VCaP (cell line): Measurements from ENCODE around the gene DOCK7.

Experiments used
- H3K27ac ChIP-seq: fragments of 450-650 bp; 2 replicates; pipeline ENCODE4 v1.5.1; 2017
- TF ChIP-seq, protein P1 (sequence below): fragments of 450-650 bp; conservative IDR thresholded peaks from 2 replicates; pipeline ENCODE4 v1.5.1; 2017; ENCODE audit warnings: mild to moderate bottlenecking, moderate library complexity

DOCK7 gene

DNA sequence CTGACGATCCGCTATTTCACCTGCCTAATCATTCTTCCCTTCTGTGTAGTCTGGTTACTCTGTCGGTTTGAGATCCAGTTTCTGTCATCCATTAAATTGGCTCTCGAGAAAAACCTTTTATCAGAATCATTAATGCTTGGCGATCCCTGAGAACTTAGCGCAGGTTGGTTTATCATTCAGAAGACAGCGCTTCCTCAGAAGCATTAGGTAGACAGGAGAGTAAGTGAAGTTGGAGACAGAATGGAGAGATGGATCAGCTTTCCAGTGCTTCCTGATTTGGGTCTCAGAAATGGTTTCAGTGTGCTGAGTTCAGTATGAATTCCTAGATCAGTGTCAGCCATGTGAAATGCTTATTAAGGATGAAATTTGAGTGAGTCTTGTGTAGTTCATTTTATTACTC, 250.0 kb downstream of the DOCK7 start:
- H3K27ac ChIP-seq, result peak overlapping the region; percentile 99
- TF ChIP-seq, protein P1, sequence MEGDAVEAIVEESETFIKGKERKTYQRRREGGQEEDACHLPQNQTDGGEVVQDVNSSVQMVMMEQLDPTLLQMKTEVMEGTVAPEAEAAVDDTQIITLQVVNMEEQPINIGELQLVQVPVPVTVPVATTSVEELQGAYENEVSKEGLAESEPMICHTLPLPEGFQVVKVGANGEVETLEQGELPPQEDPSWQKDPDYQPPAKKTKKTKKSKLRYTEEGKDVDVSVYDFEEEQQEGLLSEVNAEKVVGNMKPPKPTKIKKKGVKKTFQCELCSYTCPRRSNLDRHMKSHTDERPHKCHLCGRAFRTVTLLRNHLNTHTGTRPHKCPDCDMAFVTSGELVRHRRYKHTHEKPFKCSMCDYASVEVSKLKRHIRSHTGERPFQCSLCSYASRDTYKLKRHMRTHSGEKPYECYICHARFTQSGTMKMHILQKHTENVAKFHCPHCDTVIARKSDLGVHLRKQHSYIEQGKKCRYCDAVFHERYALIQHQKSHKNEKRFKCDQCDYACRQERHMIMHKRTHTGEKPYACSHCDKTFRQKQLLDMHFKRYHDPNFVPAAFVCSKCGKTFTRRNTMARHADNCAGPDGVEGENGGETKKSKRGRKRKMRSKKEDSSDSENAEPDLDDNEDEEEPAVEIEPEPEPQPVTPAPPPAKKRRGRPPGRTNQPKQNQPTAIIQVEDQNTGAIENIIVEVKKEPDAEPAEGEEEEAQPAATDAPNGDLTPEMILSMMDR, result no peak

DNA sequence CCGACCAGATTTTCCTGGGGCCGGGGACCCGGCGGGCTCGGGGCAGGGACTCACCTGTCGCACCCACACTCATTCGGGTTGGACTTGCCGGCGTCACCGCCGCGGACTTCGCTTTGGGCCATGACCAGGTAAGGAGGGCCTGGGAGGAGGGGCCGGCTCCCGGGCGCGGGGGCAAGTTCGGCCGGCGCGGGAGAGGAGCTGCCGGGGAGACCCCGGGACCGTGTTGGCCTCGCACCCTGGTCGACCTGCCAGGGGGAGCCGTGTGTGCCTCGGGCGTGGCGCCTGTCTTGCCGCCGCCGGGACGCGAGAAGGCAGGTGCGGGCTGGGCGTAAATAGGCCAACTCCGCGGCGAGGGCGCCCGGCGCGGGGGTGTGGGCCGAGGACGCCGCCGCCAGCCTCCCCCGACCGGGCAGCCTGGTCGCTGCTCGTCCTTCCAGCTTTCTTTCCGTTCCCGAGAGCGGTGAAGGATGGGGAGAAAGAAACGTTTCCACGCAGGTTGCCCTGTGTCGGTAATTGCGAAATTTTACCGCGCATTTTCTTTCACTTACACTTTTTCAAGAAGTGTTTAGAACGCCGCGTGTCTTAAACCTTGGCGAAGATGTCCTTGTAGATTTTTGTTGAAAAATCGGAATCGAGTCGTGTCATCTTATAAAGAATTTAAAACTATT, 250.8 kb downstream of the DOCK7 start:
- TF ChIP-seq, protein P1, result no peak
- H3K27ac ChIP-seq, result peak overlapping the region; percentile 99

DNA sequence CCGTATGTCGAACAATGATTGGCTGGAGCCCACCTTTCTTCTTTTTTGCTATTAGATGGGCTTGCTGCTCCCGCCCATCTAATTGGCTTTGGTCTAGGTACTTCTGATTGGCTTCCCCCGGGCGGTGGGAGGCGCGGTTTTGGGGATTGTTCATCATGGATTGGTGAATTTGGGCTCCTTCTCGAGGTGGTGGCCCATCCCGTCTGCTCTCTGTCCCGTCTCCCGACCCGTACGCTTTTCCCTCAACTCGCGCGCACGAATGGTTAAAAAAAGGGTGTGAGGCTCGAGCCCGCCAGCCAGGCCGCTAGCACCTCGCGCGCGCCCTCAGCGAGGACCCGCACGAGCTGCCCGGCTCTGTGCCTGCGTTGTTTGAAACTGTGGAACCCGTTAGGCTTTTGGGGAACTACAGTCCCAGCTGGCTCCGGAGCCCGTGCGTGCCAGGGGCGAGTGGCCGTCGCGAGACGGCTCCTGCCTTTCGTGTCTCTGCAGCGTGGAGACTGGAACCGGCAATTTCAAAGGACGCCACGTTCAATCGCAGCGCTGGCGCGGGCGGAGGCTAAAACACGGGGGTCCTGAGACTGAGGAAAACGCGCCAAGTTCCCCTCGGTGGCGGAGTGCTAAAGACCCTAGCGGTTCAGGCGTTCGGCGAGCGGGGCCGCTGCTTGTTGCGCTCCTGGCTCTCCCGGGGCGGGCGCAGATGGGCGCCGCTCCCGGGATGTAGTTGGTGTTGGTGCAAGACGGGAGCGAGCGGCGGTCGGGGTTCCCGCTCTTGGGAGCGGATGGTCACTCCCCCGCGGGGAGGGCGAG, 251.5 kb downstream of the DOCK7 start, which contains the start of gene USP1:
USP1 (plus strand) TSS at position 584 of the 807 bp plus-strand sequence. CDS start 2,819 bp downstream, outside the sequence.
- TF ChIP-seq, protein P1, result no peak
- H3K27ac ChIP-seq, result peak within 1 kb of the TSS; percentile 99

DNA sequence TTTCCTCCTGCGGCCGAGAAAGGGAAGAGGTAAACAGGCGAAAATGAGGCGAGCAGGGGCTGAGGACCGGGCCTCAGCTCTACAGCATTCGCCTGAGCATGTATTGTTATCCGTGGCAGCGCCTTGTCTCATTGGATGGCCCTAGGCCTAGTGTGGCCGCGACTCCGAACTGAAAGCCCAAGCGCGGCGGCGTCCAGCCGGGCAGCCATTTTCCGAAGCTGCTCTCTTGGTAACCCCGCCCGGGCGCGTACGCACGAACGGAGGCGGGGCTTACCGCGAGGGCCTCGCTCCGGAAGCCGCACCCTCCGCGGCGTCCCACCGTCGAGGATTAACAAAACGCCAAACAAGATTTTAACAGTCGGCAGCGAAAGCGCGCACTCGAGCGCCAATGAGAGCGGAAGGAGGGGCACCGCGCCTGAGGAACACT, 252.1 kb downstream of the DOCK7 start:
- TF ChIP-seq, protein P1, result no peak
- H3K27ac ChIP-seq, result peak overlapping the region; percentile 99

DNA sequence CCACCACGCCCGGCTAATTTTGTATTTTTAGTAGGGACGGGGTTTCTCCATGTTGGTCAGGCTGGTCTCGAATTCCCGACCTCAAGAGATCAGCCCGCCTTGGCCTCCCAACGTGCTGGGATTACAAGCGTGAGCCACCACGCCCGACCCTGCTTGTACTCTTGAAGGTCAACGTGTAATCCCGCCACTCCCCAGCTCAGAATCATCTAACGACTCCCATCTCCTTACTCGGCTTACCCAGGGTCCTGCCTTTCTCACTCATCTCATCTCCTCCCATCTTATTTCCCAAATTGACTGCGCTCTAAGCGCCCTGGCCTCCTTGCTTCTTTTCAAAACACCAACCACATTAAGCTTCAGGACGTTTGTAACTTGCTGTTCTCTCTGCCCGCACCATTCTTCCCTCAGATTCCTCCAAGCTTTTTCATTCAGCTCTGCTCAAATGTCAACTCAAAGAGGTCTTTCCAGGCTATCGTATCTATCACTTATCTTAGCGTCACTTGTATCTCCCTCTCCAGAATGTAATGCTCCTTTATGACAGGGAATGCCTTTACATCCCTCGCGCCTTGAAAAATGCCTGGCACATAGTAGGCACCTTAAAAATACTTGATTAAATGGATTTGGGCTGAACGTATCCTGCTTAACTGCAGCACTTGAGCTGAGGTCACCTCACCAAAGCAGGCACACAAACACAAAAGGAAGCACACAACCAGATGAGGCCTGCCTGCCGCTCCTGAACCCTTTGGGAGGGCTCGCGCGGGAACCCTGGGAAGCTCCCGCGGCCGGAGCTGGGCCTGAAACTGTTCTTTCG, 252.8 kb downstream of the DOCK7 start:
- peak overlapping the region; percentile 99 for H3K27ac ChIP-seq
- TF ChIP-seq, protein P1, result no peak

DNA sequence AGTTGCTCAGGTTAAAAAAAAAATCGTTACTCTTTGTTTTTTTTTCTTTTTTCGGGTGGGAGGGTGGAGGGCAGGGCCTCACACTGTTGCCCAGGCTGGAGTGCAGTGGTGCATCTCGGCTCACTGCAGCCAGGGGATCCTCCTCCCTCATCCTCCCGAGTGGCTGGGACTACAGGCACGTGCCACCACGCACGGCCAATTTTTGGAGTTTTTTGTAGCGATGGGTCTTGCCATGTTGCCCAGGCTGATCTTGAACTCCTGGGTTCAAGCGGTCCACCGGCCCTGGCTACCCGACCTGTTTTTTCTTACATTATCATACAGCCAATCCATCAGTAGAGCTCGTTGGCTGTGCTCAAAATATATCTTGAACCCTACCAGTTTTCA, 253.6 kb downstream of the DOCK7 start:
- H3K27ac ChIP-seq, result peak overlapping the region; percentile 99; the same call in 1 of the 2 replicates

More for the DNA sequence above, 253.6 kb downstream of the DOCK7 start:
- TF ChIP-seq, protein P1, result no peak
